Activated CD8-positive, alpha-beta T cell treated with anti-CD3 and anti-CD28 coated beads for 36 hours (primary cell): ENCODE measurements around the gene GCHFR. TPM values are rescaled to one million over a fixed set of nuclear protein-coding genes. Genes with fewer than 3 reads are reported as not detected.
A peak's percentile ranks its signal among the peaks of the same experiment; 100 is the strongest.

Experiments
- ATAC-seq: fragments of 200-7000 bp; cut with Tn5 transposase; one replicate; pipeline ENCODE4 v1.10.0; 2021; ENCODE audit warnings: mild to moderate bottlenecking, moderate library complexity
- CTCF ChIA-PET: fragments of 350-600 bp; sonication (Branson Sonifier 250); formaldehyde crosslinking; loops from one replicate; lab custom pipeline; 2021; ENCODE audit warnings: antibody characterized with exemption; lab: Charles Lee
- POLR2A ChIA-PET: fragments of 350-600 bp; sonication (Branson Sonifier 250); formaldehyde crosslinking; loops from one replicate; lab custom pipeline; 2021; ENCODE audit warnings: antibody characterized with exemption; lab: Charles Lee
- DNase-seq: peaks from one replicate; pipeline ENCODE4 v3.0.0-alpha.2; 2020
- H3K27ac Mint-ChIP-seq: one replicate; pipeline ENCODE4 v1.8.0; 2021; ENCODE audit warnings: mild to moderate bottlenecking, mixed read lengths
- H3K27me3 Mint-ChIP-seq: one replicate; pipeline ENCODE4 v1.8.0; 2021; ENCODE audit warnings: mixed read lengths
- H3K36me3 Mint-ChIP-seq: one replicate; pipeline ENCODE4 v1.8.0; 2021; ENCODE audit warnings: low read depth, mixed read lengths
- H3K4me1 Mint-ChIP-seq: one replicate; pipeline ENCODE4 v1.8.0; 2021; ENCODE audit warnings: low read depth, mixed read lengths
- H3K4me3 Mint-ChIP-seq: one replicate; pipeline ENCODE4 v1.8.0; 2021; ENCODE audit warnings: mild to moderate bottlenecking, moderate library complexity, mixed read lengths
- H3K9me3 Mint-ChIP-seq: one replicate; pipeline ENCODE4 v1.8.0; 2021; ENCODE audit warnings: mixed read lengths
- intact Hi-C: fragments of 100-400 bp; cut with micrococcal nuclease; formaldehyde crosslinking; loops from one replicate; pipeline ENCODE4 v1.10.0; 2022
- total RNA-seq, 2 experiments: library from RNA; stranded (reverse); gene quantifications; one replicate each; pipeline ENCODE4 v1.2.3, GENCODE V29; 2021
- TF ChIP-seq, protein P1 (sequence below): fragments of 200-600 bp; IDR thresholded peaks from one replicate; pipeline ENCODE4 v1.8.0; 2022; ENCODE audit warnings: antibody characterized with exemption, mild to moderate bottlenecking

The GCHFR gene
- total RNA-seq, 2 experiments from 2014 or later: 44.8 to 46.6 TPM

DNA sequence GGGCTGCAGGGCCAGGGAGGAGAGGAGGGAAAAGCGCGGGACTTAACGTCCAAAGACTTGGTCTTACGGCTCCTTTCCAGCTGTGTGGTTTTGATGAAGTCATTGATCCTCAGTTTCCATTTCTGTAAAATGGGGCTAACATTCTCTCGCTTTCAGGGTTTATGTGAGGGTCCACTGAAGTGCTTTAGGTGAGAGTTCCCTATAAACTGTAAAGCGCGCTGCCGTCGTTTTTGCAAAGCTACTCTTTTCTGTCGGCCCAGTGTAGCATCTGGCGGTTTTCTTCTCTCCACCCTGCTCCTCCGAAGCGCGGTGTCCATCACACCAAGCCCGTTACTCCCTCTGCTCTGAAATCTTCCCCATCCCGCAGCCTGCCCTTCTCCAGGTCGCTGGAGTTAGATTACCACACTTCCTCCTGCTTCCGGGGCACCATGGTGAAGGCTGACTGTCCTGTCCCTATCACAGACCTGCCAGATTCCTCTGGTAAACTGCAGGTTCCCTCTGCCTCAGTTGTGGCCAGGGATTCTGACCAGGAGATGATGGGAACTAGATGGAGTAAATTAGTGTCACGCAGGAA lies 44.1 kb downstream of the GCHFR start:
- Mint-ChIP-seq H3K9me3 (no peaks in the 10 kb centered on the region), H3K4me3 (peak overlapping the region; percentile 78), H3K36me3 (peaks cover 8% of the 10 kb centered on the region), H3K27ac (peak overlapping the region; percentile 99), H3K4me1 (peaks cover 20% of the 10 kb centered on the region), H3K27me3 (no peaks in the 10 kb centered on the region)
- intact Hi-C loops: loop anchor here (5.0 kb wide), 1 partner anchor 41 kb away; the partner anchor contains the start of gene C15orf62
- POLR2A ChIA-PET: interaction anchor here (0.6 to 2.0 kb wide), 7 partner anchors 22 to 86 kb away, joined by 3 to 10 read pairs (median 3); partner anchors contain the start of genes GCHFR and VPS18
- DNase-seq (no peak), ATAC-seq (no peak)
- CTCF ChIA-PET: interaction anchor here (1.1 to 1.6 kb wide), 5 partner anchors 12 to 99 kb away, joined by 3 to 4 read pairs (median 3); no protein-coding TSS in a partner anchor
- TF ChIP-seq, protein P1, sequence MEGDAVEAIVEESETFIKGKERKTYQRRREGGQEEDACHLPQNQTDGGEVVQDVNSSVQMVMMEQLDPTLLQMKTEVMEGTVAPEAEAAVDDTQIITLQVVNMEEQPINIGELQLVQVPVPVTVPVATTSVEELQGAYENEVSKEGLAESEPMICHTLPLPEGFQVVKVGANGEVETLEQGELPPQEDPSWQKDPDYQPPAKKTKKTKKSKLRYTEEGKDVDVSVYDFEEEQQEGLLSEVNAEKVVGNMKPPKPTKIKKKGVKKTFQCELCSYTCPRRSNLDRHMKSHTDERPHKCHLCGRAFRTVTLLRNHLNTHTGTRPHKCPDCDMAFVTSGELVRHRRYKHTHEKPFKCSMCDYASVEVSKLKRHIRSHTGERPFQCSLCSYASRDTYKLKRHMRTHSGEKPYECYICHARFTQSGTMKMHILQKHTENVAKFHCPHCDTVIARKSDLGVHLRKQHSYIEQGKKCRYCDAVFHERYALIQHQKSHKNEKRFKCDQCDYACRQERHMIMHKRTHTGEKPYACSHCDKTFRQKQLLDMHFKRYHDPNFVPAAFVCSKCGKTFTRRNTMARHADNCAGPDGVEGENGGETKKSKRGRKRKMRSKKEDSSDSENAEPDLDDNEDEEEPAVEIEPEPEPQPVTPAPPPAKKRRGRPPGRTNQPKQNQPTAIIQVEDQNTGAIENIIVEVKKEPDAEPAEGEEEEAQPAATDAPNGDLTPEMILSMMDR: no peak

DNA sequence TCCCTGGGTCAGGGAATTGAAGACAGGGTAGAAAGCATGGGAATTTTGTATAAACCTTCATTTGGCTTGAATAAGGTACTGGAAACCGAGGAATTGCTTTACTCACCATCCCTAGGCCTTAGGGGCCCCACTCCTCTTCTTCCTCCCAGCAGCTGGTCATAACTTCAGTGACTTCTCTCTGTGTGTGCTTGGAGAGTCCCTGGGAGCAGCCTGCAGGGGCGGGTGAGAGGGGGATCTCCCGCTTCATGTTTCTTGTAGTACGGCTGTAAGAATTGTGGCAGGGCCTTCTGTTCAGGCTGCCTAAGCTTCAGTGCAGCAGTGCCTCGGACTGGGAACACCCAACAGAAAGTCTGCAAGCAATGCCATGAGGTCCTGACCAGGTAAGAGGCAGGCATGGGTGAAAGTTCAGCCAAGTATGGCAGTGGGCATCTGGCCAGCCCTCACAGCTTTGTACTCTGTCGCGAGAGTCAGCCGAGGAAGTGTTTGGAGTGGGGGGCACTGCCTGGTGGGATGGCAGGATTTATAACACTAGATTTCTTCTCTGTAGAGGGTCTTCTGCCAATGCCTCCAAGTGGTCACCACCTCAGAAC lies 45.1 kb downstream of the GCHFR start:
- intact Hi-C loops: loop anchor here (5.0 kb wide), 1 partner anchor 42 kb away; the partner anchor contains the start of gene C15orf62
- no peak overlapping the region for H3K27ac Mint-ChIP-seq
- no peaks in the 10 kb centered on the region for H3K27me3 Mint-ChIP-seq
- ChIA-PET CTCF (interaction anchor here (1.4 kb wide), 1 partner anchor 49 kb away, joined by 4 read pairs; no protein-coding TSS in a partner anchor), POLR2A (interaction anchor here (0.8 to 2.0 kb wide), 3 partner anchors 21 to 85 kb away, joined by 3 to 10 read pairs (median 4); partner anchors contain the start of gene VPS18)
- no peak for ATAC-seq
- peaks cover 11% of the 10 kb centered on the region for H3K36me3 Mint-ChIP-seq
- DNase-seq: peak; percentile 7
- peak overlapping the region; percentile 78 for H3K4me3 Mint-ChIP-seq
- TF ChIP-seq, protein P1: no peak
- H3K9me3 Mint-ChIP-seq: no peaks in the 10 kb centered on the region
- peaks cover 17% of the 10 kb centered on the region for H3K4me1 Mint-ChIP-seq

GRCh38 chr15:40812721-40813425 lies 49.0 kb downstream of the GCHFR start:
- Mint-ChIP-seq H3K4me3 (no peak overlapping the region), H3K4me1 (peaks cover 12% of the 10 kb centered on the region), H3K9me3 (no peaks in the 10 kb centered on the region), H3K27ac (no peak overlapping the region), H3K36me3 (peaks cover 12% of the 10 kb centered on the region), H3K27me3 (no peaks in the 10 kb centered on the region)
- DNase-seq (no peak), ATAC-seq (no peak)
- TF ChIP-seq, protein P1: no peak
- POLR2A ChIA-PET: interaction anchor here (1.2 kb wide), 1 partner anchor 118 kb away, joined by 4 read pairs; the partner anchor contains the start of gene RAD51
- intact Hi-C loops: no loop called here
- CTCF ChIA-PET: interaction anchor here (1.3 kb wide), 1 partner anchor 46 kb away, joined by 4 read pairs; no protein-coding TSS in a partner anchor

DNA sequence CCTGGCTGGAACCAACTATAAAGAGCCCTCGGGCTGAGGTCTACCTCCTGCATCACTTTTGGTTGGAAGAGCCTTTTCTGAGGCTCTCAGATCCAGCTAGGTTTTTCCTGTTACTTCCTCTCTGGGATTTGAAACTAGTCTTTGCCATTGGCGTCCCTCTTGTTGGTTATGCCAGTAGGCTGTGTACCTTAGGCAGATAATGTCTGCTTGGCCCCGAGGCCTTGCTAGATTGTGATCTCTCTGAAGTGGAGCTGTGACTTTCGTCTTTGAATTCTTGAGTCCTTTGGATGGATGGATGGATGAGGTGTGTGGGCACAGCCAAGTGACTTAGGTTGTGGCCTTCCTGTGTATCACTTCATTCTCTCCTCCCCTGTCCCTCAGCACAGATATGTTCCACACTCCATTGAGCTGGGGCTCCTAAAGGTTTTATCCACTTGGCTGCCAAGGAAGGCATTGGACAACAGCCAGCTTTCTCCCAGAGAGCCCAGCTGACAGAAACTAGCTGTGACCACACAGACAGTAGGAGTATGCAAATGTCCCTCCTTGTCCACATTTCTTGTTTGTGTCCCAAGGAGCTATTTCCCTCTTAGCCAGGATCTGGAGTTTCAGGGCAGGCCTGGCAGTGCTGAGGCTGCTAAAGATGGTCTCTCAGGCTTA lies 51.3 kb downstream of the GCHFR start:
- CTCF ChIA-PET: interaction anchor here (0.9 to 1.1 kb wide), 2 partner anchors 58 to 79 kb away, joined by 3 read pairs; partner anchors contain the start of genes RHOV and VPS18

More for the DNA sequence above, 51.3 kb downstream of the GCHFR start:
- DNase-seq (no peak), ATAC-seq (no peak)
- H3K36me3 Mint-ChIP-seq: peaks cover 12% of the 10 kb centered on the region
- TF ChIP-seq, protein P1: no peak
- H3K4me3 Mint-ChIP-seq: no peak overlapping the region
- no peaks in the 10 kb centered on the region for H3K9me3 Mint-ChIP-seq
- no peaks in the 10 kb centered on the region for H3K4me1 Mint-ChIP-seq
- intact Hi-C loops: no loop called here
- POLR2A ChIA-PET: interaction anchor here (0.8 kb wide), 1 partner anchor 27 kb away, joined by 3 read pairs; no protein-coding TSS in a partner anchor
- no peak overlapping the region for H3K27ac Mint-ChIP-seq
- H3K27me3 Mint-ChIP-seq: no peaks in the 10 kb centered on the region

Other genes with a start within 250 kb of the GCHFR start
- gene CCDC32, start 199.0 kb upstream of the GCHFR start, total RNA-seq: 10 to 100 TPM; 21.3 to 22.0 TPM
- gene RPUSD2, start 194.8 kb upstream of the GCHFR start, total RNA-seq: 10 to 100 TPM; 17.2 to 19.0 TPM
- 10 to 100 TPM; 20.9 to 22.8 TPM for gene KNL1, start 169.8 kb upstream of the GCHFR start, total RNA-seq
- gene RAD51, start 68.9 kb upstream of the GCHFR start, total RNA-seq: 10 to 100 TPM; 66.5 to 77.0 TPM
- 10 to 100 TPM; 20.8 to 21.6 TPM for gene RMDN3, start 8.8 kb upstream of the GCHFR start, total RNA-seq
- gene C15orf62, start 5.9 kb downstream of the GCHFR start, total RNA-seq: under 1 TPM; 0.61 to 0.63 TPM
- gene ZFYVE19, start 43.0 kb downstream of the GCHFR start, total RNA-seq: 10 to 100 TPM; 20.1 to 22.7 TPM
- 10 to 100 TPM; 35.8 to 35.9 TPM for gene DNAJC17, start 43.4 kb downstream of the GCHFR start, total RNA-seq
- gene PPP1R14D, start 64.6 kb downstream of the GCHFR start, total RNA-seq: not detected
- gene SPINT1, start 80.0 kb downstream of the GCHFR start, total RNA-seq: 1 to 10 TPM; 6.3 to 6.5 TPM
- gene RHOV, start 110.2 kb downstream of the GCHFR start, total RNA-seq: under 1 TPM; 0.40 to 0.41 TPM
- gene VPS18, start 130.4 kb downstream of the GCHFR start, total RNA-seq: 1 to 10 TPM; 6.1 TPM
- gene DLL4, start 165.3 kb downstream of the GCHFR start, total RNA-seq: not detected
- 10 to 100 TPM; 21.9 to 22.6 TPM for gene CHAC1, start 189.4 kb downstream of the GCHFR start, total RNA-seq